LNCAP (cell line): ENCODE results near the gene RAD9A.

Experiments used
- TF ChIP-seq, protein P1 (sequence below): fragments of 450-650 bp; IDR thresholded peaks from 2 replicates; pipeline ENCODE4 v1.5.1; 2017; ENCODE audit warnings: mild to moderate bottlenecking

RAD9A gene

DNA sequence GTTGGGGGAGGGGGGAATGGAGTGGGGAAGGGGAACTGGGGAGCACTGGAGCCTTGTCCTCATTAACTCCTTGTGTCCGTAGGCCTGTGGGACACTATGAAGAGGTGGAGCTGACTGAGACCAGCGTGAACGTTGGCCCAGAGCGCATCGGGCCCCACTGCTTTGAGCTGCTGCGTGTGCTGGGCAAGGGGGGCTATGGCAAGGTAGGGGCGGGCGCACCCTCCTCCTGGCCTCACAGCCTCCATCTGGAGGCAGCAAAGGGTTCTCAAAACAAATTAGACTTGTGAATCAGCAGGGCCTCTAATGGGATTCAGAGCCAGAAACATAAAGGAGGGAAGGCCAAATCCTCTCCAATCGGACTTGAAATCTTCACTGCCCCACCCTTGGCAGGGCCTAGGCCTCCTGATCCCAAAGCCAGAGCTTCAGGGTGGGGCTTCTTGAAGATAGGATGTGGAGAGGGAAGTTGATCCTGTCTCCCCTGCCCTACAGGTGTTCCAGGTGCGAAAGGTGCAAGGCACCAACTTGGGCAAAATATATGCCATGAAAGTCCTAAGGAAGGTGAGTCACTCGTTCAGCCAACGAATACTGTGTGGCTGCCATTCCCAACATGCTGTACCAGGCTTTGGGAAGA lies 37.4 kb downstream of the RAD9A start:
- TF ChIP-seq, protein P1, sequence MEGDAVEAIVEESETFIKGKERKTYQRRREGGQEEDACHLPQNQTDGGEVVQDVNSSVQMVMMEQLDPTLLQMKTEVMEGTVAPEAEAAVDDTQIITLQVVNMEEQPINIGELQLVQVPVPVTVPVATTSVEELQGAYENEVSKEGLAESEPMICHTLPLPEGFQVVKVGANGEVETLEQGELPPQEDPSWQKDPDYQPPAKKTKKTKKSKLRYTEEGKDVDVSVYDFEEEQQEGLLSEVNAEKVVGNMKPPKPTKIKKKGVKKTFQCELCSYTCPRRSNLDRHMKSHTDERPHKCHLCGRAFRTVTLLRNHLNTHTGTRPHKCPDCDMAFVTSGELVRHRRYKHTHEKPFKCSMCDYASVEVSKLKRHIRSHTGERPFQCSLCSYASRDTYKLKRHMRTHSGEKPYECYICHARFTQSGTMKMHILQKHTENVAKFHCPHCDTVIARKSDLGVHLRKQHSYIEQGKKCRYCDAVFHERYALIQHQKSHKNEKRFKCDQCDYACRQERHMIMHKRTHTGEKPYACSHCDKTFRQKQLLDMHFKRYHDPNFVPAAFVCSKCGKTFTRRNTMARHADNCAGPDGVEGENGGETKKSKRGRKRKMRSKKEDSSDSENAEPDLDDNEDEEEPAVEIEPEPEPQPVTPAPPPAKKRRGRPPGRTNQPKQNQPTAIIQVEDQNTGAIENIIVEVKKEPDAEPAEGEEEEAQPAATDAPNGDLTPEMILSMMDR, result no peak

DNA sequence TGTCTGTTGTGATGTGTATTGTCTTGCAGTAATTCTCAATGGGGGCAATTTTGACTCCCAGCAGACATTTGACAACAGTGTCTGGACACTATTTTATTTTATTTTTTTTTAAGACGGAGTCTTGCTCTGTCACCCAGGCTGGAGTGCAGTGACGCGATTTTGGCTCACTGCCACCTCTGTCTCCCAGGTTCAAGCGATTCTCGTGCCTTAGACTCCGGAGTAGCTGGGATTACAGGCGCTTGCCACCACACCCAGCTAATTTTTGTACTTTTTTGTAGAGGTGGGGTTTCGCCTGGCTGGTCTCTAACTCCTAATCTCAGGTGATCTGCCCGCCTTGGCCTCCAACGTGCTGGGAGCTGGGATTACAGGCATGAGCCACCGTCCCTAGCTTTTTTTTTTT lies 37.9 kb downstream of the RAD9A start:
- TF ChIP-seq, protein P1, result no peak

DNA sequence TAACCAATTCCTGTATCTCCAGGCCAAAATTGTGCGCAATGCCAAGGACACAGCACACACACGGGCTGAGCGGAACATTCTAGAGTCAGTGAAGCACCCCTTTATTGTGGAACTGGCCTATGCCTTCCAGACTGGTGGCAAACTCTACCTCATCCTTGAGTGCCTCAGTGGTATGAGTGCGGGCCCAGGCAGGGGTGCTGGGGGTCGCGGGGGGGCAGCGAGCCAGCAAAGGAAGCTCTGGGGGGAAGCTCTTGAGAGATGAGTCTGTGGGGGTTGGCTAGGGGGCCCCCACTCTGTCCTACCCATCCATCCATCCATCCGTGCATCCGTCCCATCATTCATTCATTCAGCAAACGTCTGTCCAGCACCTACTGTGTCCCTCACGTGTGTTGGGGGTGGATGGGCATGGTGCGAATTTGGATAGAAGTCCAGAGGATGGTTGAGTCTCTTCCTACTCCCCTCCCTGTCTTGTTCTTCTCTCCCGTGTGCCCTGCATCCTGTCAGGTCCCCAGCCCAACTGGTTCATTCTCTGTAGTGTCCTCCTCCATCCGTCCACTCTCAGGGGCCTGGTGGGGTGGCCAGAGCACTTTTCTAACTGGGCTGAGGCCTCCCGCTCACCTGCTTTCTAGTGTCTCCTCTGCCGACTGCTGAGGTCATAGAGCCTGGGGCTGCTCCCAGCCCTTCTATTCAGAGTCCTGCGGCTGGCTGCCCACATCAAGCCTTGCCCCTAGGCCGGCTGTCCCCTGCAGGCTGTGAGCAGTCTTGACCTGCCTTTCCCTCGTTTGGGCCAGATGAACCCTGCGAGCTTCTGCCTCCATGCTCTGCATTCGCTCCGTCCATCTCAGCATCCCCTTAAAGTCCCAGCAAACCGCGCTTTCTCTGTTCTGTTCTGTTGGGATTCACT lies 39.8 kb downstream of the RAD9A start:
- TF ChIP-seq, protein P1, result no peak

DNA sequence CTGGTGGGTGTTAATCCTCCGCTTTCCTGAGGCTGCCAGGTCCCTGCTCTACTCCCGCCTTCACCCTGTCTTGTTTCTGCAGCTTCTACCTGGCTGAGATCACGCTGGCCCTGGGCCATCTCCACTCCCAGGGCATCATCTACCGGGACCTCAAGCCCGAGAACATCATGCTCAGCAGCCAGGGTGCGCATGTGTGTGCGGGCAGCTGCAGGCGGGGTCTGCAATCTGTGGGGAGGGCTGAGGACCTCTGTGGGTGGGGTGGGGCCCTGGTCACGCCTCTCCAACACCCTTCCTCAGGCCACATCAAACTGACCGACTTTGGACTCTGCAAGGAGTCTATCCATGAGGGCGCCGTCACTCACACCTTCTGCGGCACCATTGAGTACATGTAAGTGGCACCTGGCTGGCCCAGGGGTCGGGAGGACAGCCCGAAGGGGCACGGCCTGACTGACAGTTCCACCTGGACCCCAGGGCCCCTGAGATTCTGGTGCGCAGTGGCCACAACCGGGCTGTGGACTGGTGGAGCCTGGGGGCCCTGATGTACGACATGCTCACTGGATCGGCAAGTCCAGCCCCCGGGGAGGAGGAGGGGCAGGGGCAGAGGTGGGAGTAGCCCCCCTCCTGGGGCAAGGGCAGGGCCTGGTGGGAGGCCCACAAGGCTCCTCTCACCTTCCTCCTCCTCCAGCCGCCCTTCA lies 41.0 kb downstream of the RAD9A start:
- TF ChIP-seq, protein P1, result no peak

DNA sequence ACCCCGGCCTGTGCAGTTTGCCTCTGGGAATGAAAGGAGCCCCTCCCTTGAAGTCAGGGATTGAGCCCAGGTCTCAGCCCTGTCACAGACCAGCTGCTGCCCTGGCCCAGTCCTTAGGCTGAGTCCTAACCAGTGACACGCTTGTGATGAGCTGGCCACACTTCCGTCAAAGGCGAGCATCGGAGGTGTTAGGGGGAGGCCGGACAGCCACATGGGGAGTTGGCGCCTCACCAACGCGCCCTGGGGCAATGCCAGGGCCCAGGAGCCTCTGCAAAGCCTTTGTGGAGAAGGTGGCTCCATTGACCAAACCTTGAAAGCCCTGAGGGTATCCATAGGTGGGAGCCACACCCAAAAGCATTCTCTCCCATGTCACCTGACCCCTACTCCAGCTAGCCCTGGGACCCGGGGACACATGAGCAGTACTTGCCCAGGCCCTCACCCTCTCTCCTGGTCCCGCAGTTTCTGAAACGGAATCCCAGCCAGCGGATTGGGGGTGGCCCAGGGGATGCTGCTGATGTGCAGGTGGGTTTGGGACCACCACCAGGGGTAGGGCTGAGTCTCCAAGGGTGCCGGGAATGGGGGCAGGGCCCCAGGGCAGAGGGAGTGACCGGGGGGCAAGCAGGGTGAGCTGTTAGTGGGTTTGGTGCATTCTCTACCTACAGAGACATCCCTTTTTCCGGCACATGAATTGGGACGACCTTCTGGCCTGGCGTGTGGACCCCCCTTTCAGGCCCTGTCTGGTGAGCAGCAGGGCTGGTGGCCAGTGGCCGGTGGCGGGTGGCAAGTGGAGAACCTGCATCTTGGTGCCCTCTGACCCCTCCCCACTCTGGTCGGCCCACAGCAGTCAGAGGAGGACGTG lies 42.0 kb downstream of the RAD9A start:
- TF ChIP-seq, protein P1, result no peak

DNA sequence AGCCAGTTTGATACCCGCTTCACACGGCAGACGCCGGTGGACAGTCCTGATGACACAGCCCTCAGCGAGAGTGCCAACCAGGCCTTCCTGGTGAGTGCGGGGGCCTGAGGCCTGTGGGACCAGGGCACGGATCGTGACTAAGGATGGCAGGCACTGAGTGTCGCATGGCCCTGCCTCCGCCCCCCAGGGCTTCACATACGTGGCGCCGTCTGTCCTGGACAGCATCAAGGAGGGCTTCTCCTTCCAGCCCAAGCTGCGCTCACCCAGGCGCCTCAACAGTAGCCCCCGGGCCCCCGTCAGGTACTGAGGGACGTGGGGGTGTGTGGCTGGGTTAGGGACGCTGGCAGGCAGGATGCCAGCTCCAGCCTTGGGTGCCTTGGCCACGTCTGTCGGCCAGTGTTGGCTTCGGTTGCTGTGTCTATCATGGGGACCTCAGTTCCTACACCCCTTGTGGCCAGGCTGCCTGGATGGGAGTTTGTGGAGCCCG lies 42.7 kb downstream of the RAD9A start:
- TF ChIP-seq, protein P1, result no peak
